ENCODE measurements around the gene UQCRHL.

The UQCRHL gene

GRCh38 chr1:15796086-15796462, 11.4 kb downstream of the UQCRHL start:
- no peak for TF ChIP-seq ZBTB7A (IDR thresholded peaks at IDR 0.05; ENCODE audit: low read depth)
- TF ChIP-seq MAX (IDR thresholded peaks at IDR 0.05) = no peak
- TF ChIP-seq NFIC (IDR thresholded peaks at IDR 0.05) = no peak
- no peak for TF ChIP-seq EP300 (IDR thresholded peaks at IDR 0.05; ENCODE audit: borderline replicate concordance)
- no peak for TF ChIP-seq CREB1 (IDR thresholded peaks at IDR 0.05; ENCODE audit: low read depth)
- no peak for TF ChIP-seq EGR1 (IDR thresholded peaks at IDR 0.05)
- TF ChIP-seq RAD21 (IDR thresholded peaks at IDR 0.05; ENCODE audit: low read depth) = no peak
- TF ChIP-seq USF1 (IDR thresholded peaks at IDR 0.05) = no peak
- TF ChIP-seq FOXM1 (IDR thresholded peaks at IDR 0.05; ENCODE audit: borderline replicate concordance, low read depth) = no peak
- no peak for TF ChIP-seq TEAD4 (IDR thresholded peaks at IDR 0.05)
- TF ChIP-seq REST (IDR thresholded peaks at IDR 0.05; ENCODE audit: low read depth) = no peak
- TF ChIP-seq TCF12 (IDR thresholded peaks at IDR 0.05; ENCODE audit: low read depth) = no peak
- no peak for TF ChIP-seq CEBPB (IDR thresholded peaks at IDR 0.05)
- no peak for TF ChIP-seq TAF1 (IDR thresholded peaks at IDR 0.05; ENCODE audit: low read depth)
- TF ChIP-seq YY1 (IDR thresholded peaks at IDR 0.05; ENCODE audit: low read depth) = no peak

- TF ChIP-seq YY1 (IDR thresholded peaks at IDR 0.05; ENCODE audit: low read depth) = no peak
- no peak for TF ChIP-seq EGR1 (IDR thresholded peaks at IDR 0.05)
- no peak for TF ChIP-seq EP300 (IDR thresholded peaks at IDR 0.05; ENCODE audit: borderline replicate concordance)
- no peak for TF ChIP-seq CREB1 (IDR thresholded peaks at IDR 0.05; ENCODE audit: low read depth)
- TF ChIP-seq MAX (IDR thresholded peaks at IDR 0.05) = no peak
- no peak for TF ChIP-seq RAD21 (IDR thresholded peaks at IDR 0.05; ENCODE audit: low read depth)
Observed at GRCh38 chr1:15788624-15789301, 18.7 kb downstream of the UQCRHL start.

- peak; percentile 35; the same call in 1 of the 2 replicates for TF ChIP-seq NFIC (IDR thresholded peaks at IDR 0.05)
- no peak for TF ChIP-seq TCF12 (IDR thresholded peaks at IDR 0.05; ENCODE audit: low read depth)
- 0 out of 2 replicates have a peak, but pooled peaks have one; percentile 31 for TF ChIP-seq ZBTB7A (IDR thresholded peaks at IDR 0.05; ENCODE audit: low read depth)
Observed at GRCh38 chr1:15786581-15786980, 20.9 kb downstream of the UQCRHL start.

- TF ChIP-seq TEAD4 (IDR thresholded peaks at IDR 0.05) (no peak), RAD21 (IDR thresholded peaks at IDR 0.05; ENCODE audit: low read depth) (no peak), TAF1 (IDR thresholded peaks at IDR 0.05; ENCODE audit: low read depth) (no peak), FOXM1 (IDR thresholded peaks at IDR 0.05; ENCODE audit: borderline replicate concordance, low read depth) (no peak), ZBTB7A (IDR thresholded peaks at IDR 0.05; ENCODE audit: low read depth) (no peak), TCF12 (IDR thresholded peaks at IDR 0.05; ENCODE audit: low read depth) (no peak), USF1 (IDR thresholded peaks at IDR 0.05) (no peak), MAX (IDR thresholded peaks at IDR 0.05) (no peak), CEBPB (IDR thresholded peaks at IDR 0.05) (no peak), REST (IDR thresholded peaks at IDR 0.05; ENCODE audit: low read depth) (no peak), EGR1 (IDR thresholded peaks at IDR 0.05) (no peak), NFIC (IDR thresholded peaks at IDR 0.05) (no peak), EP300 (IDR thresholded peaks at IDR 0.05; ENCODE audit: borderline replicate concordance) (no peak), YY1 (IDR thresholded peaks at IDR 0.05; ENCODE audit: low read depth) (no peak), CREB1 (IDR thresholded peaks at IDR 0.05; ENCODE audit: low read depth) (no peak)
Observed at GRCh38 chr1:15785683-15786082, 21.8 kb downstream of the UQCRHL start.

- TF ChIP-seq CEBPB (IDR thresholded peaks at IDR 0.05) = no peak
- TF ChIP-seq YY1 (IDR thresholded peaks at IDR 0.05; ENCODE audit: low read depth) = no peak
- peak; percentile 29; the same call in 1 of the 2 replicates for TF ChIP-seq REST (IDR thresholded peaks at IDR 0.05; ENCODE audit: low read depth)
- no peak for TF ChIP-seq RAD21 (IDR thresholded peaks at IDR 0.05; ENCODE audit: low read depth)
- TF ChIP-seq TEAD4 (IDR thresholded peaks at IDR 0.05) = no peak
- no peak for TF ChIP-seq USF1 (IDR thresholded peaks at IDR 0.05)
- no peak for TF ChIP-seq CREB1 (IDR thresholded peaks at IDR 0.05; ENCODE audit: low read depth)
Observed at GRCh38 chr1:15777909-15778707, 29.3 kb downstream of the UQCRHL start.
